ENCODE data around the gene SPATA13. TPM values are rescaled to one million over a fixed set of nuclear protein-coding genes. Genes with fewer than 3 reads are reported as not detected.

Gene SPATA13
- polyA plus RNA-seq, 1 experiment = 3.6 TPM

- POLR2A ChIA-PET = no interaction called here
- CTCF ChIA-PET = interaction anchor here (0.6 to 1.1 kb wide), 2 partner anchors 18 to 28 kb away, joined by 3 read pairs; no protein-coding TSS in a partner anchor
- Histone ChIP-seq H3K27me3 (ENCODE audit: control insufficient read depth, insufficient read depth, low read length) (no peaks in the 10 kb centered on the region), H3K4me3 (ENCODE audit: low read depth, low read length) (no peak overlapping the region), H3K36me3 (ENCODE audit: control insufficient read depth, insufficient read depth, low read length) (no peaks in the 10 kb centered on the region)
- no peak for DNase-seq (ENCODE audit: low read depth)
- TF ChIP-seq CTCF (IDR thresholded peaks at IDR 0.05; ENCODE audit: insufficient read depth, low read depth, low read length) = no peak
Measured at GRCh38 chr13:24180750-24181377, 20.3 kb downstream of the SPATA13 start.

GRCh38 chr13:24181991-24182702 is 21.6 kb downstream of the SPATA13 start:
- ChIA-PET CTCF (no interaction called here), POLR2A (no interaction called here)
- no peak for DNase-seq (ENCODE audit: low read depth)

GRCh38 chr13:24182703-24183081 is 22.2 kb downstream of the SPATA13 start:
- POLR2A ChIA-PET = no interaction called here
- no peak for DNase-seq (ENCODE audit: low read depth)
- TF ChIP-seq CTCF (IDR thresholded peaks at IDR 0.05; ENCODE audit: insufficient read depth, low read depth, low read length) = no peak
- no peaks in the 10 kb centered on the region for H3K27me3 ChIP-seq (ENCODE audit: control insufficient read depth, insufficient read depth, low read length)
- H3K4me3 ChIP-seq (ENCODE audit: low read depth, low read length) = no peak overlapping the region
- H3K36me3 ChIP-seq (ENCODE audit: control insufficient read depth, insufficient read depth, low read length) = no peaks in the 10 kb centered on the region
- CTCF ChIA-PET = interaction anchor here (0.6 kb wide), 1 partner anchor 512 kb away, joined by 3 read pairs; no protein-coding TSS in a partner anchor

More at GRCh38 chr13:24181991-24182702, 21.6 kb downstream of the SPATA13 start:
- H3K36me3 ChIP-seq (ENCODE audit: control insufficient read depth, insufficient read depth, low read length) = no peaks in the 10 kb centered on the region
- TF ChIP-seq CTCF (IDR thresholded peaks at IDR 0.05; ENCODE audit: insufficient read depth, low read depth, low read length) = no peak
- no peak overlapping the region for H3K4me3 ChIP-seq (ENCODE audit: low read depth, low read length)
- no peaks in the 10 kb centered on the region for H3K27me3 ChIP-seq (ENCODE audit: control insufficient read depth, insufficient read depth, low read length)

- DNase-seq (ENCODE audit: low read depth) = no peak
- TF ChIP-seq CTCF (IDR thresholded peaks at IDR 0.05; ENCODE audit: insufficient read depth, low read depth, low read length) = no peak
- H3K27me3 ChIP-seq (ENCODE audit: control insufficient read depth, insufficient read depth, low read length) = no peaks in the 10 kb centered on the region
- ChIA-PET CTCF (interaction anchor here (0.9 kb wide), 1 partner anchor 35 kb away, joined by 3 read pairs; no protein-coding TSS in a partner anchor), POLR2A (no interaction called here)
- no peaks in the 10 kb centered on the region for H3K36me3 ChIP-seq (ENCODE audit: control insufficient read depth, insufficient read depth, low read length)
- H3K4me3 ChIP-seq (ENCODE audit: low read depth, low read length) = no peak overlapping the region
Measured at GRCh38 chr13:24183741-24184182, 23.2 kb downstream of the SPATA13 start.

- POLR2A ChIA-PET = no interaction called here
Measured at GRCh38 chr13:24184265-24184841, 23.8 kb downstream of the SPATA13 start.

More at GRCh38 chr13:24184265-24184841, 23.8 kb downstream of the SPATA13 start:
- CTCF ChIA-PET = interaction anchor here (0.9 kb wide), 1 partner anchor 35 kb away, joined by 3 read pairs; no protein-coding TSS in a partner anchor
- no peaks in the 10 kb centered on the region for H3K36me3 ChIP-seq (ENCODE audit: control insufficient read depth, insufficient read depth, low read length)
- no peak overlapping the region for H3K4me3 ChIP-seq (ENCODE audit: low read depth, low read length)
- DNase-seq (ENCODE audit: low read depth) = no peak
- no peaks in the 10 kb centered on the region for H3K27me3 ChIP-seq (ENCODE audit: control insufficient read depth, insufficient read depth, low read length)
- no peak for TF ChIP-seq CTCF (IDR thresholded peaks at IDR 0.05; ENCODE audit: insufficient read depth, low read depth, low read length)
